Stimulated activated CD8-positive, alpha-beta memory T cell treated with anti-CD3 and anti-CD28 coated beads, Interleukin-12 subunit alpha, Interleukin-12 subunit beta, amount 100 ng/mL, for 24 hours (primary cell): ENCODE measurements around the gene LMO7.
"Not testable (repeated sequence)": the region's sequence is repeated elsewhere in the genome, so short reads cannot be mapped to it uniquely, and the experiment has no call there.

Experiments
- DNase-seq: peaks from one replicate; pipeline ENCODE4 v3.0.0-alpha.2; 2020; ENCODE audit errors: extremely low read depth

Gene LMO7

DNA sequence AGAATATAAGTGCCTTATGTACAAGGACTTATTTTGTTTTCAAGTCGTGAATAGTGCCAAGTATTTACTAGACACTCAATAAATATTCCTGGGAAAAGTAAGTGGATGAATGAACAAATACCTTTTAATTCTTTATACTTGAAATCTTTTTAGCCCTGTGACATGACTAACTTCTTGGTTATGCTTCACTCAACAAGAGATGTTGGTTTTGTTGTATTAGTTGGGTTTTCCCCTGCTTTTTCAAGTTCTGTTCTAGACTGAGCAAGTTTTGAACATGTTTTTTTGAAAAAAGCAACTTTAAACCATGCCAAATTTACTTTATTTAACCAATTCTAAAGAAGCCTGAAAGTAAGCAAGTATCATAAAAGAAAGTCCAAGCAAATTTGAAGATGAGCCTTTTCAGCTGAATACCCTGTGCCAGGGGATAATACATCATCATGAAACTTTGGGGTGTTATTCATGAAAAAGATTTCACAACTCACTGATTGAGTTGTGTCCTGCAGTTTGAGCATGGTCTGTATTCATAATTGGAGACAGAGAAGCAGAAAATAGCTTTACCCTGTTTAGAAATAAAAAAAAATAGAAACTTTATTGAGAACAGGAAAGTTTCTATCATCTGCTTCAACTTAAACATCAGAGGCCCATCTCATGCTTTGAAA, 11.1 kb downstream of the LMO7 start:
- no peak for DNase-seq

DNA sequence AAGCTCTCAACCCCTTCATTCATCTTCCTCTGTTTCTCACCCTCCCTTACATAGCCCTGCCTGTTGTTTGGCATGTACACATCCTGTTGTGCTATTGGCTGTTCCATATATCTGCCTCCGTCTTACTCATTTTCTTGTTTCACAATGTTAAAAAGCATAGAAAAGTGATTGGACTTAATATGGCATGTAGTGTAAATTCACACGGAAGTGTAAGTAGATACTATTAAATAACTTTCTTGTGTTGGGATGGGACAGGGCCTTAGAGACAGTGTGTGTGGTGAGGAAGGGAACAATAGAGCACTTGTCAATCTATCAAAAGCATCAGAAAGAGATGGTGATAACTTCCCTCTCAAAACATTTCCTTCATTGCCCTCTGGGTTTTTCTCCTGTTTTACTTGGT, 12.3 kb downstream of the LMO7 start:
- DNase-seq: no peak

DNA sequence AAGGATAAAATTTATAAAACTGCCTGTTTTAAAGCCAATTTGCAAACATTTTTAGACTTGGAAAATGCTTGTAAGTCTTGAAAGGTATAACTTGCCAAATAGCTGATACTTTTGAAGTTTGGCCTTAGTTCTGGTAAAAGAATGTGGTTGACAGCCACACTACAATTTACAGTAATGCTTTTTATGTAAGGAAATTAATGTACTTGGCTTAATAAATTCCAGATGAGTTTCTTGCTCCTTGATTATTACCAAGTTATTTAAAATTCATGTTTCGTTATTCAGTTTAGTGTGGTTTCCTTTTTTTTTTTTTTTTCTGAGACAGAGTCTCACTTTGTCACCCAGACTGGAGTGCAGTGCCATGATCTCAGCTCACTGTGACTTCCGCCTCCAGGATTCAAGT, 14.9 kb downstream of the LMO7 start:
- no peak for DNase-seq

DNA sequence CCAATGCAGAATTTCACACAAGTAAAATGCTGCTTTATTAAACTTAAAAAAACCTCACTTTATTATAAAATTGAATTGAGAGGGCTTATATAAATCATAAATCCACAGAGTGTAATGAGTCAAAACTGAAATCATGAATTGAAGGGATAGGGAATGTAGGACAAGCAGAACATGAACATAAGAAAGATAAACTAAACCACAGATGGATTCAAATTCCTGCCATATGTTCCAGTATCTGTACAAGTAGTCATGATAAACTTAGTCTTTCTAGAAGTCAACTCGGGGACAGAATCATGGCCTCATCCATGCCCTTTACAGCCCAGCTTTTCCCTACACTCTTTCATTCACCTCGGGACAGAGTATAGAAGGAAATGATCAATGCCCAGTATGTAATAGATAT, 16.6 kb downstream of the LMO7 start:
- no peak for DNase-seq

DNA sequence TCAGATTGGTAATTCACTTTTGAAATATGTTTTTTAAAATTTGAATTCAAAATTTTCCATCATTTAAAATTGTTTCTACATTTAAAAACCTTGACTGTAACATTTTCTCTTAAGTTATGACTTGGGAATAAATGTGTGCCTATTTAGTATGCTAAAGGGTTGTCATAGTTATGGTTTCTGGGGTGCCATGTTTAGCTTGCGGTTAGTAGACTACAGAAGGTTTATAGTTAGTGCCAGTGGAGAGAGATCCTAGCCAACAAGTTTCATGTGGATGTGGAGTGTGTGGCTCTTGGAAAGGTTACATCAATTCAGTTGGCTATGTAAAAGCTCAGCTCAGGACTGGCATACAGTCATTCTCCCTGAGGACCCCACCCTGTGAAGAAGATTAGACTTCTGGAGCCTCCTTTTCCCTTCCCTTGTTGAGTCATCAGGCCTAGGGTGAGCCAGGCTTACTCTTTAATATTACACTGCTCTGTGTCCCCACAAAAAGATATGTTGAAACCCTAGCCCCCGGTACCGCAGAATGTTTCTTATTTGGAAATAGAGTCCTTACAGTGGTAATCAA, 20.4 kb downstream of the LMO7 start:
- DNase-seq: no peak

DNA sequence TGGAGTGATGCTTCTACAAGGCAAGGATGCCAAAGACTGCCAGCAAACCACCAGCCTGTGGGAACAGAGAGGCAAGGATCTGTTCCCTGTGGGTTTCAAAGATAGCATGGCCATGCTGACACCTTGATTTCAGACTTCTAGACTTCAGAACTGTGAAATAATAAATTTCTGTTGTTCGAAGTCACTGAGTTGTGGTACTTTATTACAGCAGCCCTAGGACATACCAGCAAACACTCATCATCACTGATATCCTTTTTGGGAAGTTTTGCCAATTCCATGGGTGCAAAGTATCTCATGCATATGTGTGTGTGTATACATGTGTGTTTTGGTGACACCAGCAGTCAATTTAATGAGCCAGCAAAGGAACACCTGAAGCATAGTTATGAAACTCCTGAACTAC, 21.0 kb downstream of the LMO7 start:
- DNase-seq: no peak

DNA sequence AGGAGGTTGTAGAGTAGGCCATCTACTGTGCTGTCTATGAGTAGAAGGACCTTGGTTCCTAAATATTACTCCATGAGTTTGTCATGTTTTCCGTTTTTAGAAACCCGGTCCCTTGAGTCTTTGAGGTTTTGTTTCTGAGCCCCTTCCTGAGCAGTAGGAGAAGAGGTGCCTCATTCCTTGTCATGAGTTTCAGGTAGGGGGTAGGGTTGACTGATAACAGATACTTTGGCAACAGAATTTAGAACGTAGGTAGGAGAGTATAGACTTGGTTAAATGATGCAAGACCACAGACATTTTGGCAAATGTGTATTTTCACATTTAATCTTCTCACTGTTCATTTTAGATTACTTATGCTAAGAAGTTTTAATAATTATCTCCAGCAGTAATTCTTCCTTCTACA, 24.6 kb downstream of the LMO7 start:
- no peak for DNase-seq

DNA sequence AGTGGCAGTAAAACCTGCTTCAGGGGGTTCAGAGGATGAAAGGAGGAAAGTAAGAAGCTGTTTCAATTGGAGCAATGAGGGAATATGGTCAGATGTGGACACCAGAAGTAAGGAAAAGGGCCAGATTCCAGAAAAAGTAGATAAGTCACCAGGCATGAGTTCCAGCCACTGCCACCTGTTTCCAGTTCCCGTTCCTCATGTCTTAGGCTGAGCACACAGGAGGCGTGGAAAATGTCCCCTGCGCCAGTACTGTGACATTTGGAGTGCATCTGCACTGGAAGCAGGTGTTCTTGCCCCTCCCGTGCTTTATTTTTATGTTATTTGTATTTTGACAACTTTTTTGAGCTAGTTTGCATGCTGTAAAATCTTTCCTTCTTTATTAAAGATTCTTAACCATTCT, 25.3 kb downstream of the LMO7 start:
- DNase-seq: no peak

DNA sequence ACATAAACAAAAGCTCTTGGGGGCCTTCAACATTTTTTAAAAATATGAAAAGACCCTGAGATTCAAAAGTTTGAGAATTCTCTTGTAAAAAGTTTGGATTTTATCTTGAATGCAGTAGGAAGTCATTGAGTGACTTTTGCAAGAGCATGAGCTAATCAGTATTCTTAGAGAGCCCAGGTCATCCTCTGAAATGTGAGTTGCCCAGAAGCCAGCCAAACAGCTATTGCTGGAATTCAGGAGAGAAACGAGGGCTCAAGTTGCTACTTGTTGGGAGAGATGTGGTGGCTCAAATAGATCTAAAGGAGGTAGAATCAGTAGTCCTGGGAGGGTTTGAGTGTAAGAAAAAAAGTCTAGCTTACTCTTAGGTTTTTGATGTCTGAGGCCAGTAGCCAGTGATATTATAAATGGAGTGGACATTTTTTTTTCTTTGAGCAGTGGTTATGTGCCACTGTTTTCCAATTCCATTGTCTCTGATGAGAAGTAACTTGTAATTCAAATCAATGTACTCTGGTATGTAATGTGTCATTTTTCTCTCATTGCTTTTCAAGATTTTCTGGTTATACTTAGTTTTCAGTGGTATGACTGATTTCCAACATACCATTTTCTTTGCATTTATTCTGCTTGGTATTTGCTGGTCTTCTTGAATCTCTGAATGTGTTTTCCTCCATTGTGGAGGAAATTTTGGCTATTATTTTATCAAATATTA, 30.7 kb downstream of the LMO7 start:
- no peak for DNase-seq

DNA sequence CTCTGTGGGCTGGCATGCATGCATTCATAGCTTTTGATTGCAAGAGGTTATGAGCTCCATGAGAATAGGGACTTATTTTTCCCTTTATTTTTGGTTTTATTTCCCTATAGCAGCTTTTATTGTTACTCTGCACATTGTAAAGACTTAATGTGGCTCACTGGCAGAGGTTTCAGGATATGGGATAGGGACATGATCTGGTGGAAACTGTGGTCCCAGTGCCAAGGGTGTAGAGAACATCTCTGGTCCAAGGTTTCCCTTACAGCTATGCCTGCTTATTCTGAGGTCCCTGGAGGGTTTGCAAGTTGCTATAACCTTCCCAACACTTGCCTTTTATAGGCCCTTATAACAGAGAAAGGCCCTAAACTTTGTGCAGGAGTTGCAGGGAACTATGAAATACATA, 33.6 kb downstream of the LMO7 start:
- DNase-seq: no peak

DNA sequence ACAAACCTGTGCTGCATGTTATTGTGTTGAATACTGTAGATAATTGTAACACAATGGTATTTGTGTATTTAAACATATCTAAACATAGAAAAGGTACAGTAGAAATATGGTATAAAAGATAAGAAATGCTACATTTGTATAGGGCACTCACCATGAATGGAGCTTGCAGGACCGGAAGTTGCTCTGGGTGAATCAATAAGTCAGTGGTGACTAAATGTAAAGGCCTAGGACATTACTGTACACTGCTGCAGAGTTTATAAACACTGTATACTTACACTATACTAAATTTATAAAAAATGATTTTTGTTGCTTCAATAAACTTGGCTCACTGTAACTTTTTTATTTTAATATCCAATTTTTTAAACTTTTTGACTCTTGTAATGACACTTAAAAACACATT, 34.4 kb downstream of the LMO7 start:
- DNase-seq: no peak

DNA sequence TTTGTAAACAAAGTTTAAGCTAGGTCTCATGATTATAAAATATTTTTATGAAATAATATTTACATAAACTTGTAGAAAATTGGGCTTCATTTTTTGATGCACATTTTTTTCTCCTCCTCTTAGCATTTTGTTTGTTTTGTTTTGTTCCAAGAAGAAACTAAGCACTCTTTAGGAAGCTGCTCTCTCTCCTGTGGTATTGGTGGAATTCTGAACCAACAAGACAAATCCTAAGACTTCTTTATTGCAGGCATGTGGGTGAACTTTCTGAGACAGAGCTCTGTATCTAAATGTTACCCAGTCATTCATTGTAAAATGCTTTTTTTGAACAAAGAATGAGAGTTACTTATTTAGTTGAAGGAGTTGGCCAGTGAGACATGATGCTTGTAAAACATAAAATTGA, 39.3 kb downstream of the LMO7 start:
- no peak for DNase-seq

DNA sequence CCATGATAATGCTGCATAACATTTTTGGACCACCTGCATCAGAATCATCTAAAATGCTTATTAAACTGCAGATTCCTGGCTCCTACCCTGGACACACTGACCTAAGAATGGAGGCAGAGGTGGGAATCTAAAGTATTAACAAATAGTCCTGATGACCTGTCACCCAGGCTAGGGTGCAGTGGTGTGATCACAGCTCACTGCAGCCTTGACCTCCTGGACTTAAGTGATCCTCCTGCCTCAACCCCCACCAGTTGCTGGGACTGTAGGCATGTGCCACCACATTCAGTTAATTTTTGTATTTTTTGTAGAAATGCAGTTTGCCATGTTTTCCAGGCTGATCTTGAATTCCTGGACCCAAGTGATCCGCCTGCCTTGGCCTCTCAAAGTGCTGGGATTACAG, 43.3 kb downstream of the LMO7 start:
- DNase-seq: no peak

DNA sequence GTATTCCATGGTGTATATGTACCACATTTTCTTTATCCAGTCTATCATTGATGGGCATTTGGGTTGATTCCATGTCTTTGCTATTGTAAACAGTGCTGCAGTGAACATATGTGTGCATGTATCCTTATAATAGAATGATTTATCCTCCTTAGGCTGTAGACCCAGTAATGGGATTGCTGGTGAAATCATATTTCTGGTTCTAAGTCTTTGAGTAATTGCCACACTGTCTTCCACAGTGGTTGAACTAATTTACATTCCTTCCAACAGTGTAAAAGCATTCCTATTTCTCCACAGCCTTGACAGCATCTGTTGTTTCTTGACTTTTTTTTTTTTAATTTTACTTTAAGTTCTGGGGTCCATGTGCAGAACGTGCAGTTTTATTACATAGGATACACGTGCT, 44.1 kb downstream of the LMO7 start:
- not testable (repeated sequence) for DNase-seq

DNA sequence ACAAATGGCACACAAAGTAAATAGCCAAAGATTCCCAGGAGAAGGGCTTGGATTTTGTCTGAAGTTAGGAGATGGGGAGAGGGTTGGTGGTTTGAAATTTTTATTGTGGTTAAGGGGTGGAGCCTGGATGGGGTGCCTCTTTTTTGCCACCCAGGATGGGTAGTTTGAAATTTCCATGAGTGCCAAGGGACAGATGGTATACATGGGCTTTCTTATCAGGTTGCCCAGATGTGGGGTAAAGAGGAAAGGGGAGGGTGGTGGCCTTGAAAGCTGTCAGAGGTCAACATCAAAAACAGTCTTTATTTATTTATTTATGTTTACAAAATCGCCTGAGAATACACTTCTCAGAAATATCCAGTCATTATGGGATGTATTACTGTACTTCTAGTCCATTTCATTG, 46.2 kb downstream of the LMO7 start:
- no peak for DNase-seq

DNA sequence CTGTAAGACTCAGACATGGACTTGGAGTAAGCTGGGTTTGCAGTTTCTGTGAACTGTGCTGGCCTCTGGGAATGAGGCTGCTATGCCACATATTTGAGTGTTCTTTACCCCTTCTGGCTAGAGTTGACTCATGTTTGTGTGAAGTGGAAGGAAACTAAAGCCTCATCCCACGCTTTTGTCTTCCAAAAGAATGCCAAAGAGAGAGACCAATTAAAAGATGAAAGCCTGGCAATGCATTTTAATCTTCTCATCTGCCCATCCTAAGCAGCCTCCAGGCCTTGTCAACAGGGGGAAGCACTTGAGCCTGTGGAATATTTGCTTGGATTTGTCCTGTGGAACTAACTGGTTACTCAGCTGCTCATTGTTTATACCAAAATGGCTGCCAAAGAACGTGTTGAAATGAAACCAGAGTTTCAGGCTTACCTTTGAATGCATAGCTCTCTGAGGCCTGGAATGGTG, 49.1 kb downstream of the LMO7 start:
- DNase-seq: no peak

DNA sequence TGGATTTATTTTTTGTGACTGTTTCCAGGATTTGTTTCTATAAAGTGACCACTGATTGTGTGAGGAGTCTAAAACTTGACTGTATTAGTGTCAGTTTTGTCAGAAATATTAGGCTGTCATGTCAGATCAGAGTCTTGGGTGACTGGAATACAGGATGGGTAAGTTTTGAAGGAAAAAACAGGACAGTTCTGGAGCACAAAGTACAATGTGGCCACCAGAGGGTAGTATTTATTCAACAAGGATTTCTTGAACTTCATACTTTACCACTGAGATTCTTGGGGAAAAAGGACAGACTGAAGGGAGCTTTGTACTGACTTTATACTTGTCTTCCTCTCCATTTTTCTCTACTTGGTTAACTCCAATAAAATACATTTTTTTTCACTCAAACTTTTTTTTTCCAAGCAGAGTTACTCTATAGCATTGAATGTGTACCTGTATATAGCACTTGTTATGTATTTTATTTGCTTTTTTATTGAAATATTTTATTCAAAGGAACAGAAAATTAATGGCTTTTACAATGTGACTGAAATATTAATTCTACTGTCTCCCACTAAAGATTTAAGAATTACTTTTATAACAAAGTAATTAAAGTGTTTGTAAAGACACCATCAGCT, 51.1 kb downstream of the LMO7 start:
- no peak for DNase-seq

DNA sequence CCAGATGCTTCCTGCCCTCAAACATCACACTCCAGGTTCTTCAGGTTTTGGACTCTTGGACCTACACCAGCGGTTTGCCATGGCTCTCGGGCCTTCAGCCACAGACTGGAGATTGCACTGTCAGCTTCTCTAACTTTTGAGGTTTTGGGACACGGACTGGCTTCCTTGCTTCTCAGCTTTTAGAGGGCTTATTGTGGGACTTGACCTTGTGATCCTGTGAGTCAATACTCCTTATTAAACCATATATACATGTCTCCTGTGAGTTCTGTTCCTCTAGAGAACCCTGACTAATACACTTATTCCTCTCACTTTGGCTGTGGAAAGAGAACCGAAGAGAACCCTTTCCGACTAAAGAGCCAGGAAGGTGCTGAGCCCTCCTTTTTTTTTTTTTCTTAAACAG, 53.6 kb downstream of the LMO7 start:
- no peak for DNase-seq

DNA sequence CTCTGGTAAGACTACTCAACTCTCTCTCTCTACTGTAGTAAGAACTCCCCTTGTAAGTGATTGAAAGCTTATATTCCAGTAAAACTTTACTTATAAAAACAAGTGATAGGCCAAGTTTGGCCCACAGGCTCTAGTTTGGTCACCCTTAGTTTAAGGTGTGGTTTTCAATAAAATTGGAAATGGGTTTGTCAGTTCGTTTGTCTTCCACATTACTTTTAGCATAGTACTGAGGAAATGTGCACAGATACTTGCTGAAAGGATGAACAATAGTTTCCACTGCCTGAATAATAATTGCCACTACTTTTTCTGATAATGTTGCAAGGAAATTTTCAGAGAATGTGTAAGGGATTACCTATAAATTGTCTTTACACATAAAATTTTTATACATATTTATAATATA, 54.5 kb downstream of the LMO7 start:
- no peak for DNase-seq

DNA sequence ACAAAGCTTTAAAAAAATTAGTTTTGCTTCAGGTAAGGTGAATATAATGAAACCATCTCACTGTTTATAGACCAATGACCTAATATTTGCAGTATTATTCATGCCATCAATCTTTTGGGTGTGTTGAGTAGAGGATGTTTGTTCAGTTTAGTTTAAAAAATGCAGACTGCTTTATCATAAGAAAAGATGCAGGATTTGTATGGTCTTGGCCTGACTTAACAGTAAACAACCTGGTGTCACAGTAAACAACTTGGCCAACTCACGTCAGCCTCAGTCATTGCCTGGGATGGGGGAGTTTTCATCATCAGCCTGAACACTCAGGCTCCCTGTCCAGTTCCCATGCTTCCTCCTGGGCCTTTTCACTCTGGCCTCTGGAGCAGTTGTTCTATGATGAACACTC, 55.1 kb downstream of the LMO7 start:
- DNase-seq: no peak

DNA sequence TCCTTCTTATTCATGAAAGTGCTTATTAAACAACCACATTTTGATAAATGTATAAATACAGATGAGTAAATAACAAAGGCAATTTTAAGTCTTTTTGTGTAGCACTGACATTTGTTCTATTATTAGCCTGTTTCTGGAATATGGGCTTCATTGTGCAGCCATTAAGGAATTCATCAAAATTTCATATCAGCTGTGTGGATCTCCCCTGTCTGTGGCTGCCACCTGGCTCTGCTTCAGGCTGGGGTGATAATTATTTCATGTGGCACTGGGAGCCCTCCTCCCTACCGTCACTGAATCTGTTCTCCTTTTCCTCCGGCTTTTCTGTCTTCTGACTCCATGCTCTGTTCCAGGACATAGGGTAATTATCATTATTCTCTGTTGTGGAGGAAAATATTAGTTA, 57.1 kb downstream of the LMO7 start:
- DNase-seq: no peak

DNA sequence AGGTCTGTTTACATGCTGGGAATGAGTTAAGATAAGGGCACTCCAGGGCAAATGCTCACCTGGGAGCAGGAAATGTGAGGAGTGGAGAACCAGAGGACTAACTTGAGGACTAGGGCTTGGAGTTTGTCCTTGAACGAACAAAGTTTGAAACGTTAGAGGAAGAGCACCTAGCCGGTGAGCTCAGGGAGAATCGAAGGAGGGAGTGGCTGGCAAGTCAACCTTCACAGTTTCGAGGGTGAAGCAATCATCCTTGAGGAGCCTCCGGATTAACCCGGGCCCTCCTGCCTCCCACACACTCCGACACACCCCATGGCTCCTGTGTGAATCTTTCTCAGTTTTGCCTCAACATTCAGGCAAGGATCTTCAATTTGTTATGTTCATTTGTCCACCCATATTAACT, 58.6 kb downstream of the LMO7 start:
- DNase-seq: no peak

DNA sequence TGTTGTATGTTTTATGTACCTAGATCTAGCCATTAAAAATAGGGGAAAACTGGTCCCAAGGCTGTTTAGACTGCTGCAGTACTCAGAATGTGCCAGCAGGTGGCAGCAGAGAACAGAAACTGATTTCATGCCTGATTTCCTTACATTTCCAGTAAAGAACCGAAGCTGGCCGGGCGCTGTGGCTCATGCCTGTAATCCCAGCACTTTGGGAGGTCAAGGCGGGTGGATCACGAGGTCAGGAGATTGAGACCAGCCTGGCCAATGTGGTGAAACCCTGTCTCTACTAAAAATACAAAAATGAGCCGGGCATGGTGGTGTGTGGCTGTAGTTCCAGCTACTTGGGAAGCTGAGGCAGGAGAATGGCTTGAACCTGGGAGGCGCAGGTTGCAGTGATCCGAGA, 59.8 kb downstream of the LMO7 start:
- peak; percentile 31 for DNase-seq
